ENCODE results near the gene NLGN3. TPM values are rescaled to one million over a fixed set of nuclear protein-coding genes. Genes with fewer than 3 reads are reported as not detected.

NLGN3 gene
- total RNA-seq, 4 donors from 2014 or later, result 10.4 to 19.2 (median 10.8) TPM

DNA sequence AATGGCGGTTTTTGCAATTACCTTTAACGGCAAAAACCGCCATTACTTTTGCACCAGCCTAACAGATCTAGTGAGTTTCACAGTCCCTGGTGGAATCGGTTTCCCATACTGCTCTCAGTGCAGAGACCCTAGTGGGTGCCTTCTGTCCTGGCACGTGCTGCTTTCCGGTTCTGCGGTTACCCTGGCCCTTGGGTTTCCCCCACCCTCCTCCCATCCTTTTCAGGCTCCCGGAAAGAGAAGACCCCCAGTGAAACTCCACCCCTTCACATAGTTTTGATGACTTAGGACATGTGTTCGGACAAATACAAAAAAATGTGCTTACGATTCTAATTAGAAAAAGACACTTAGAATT is 36.9 kb downstream of the NLGN3 start:
- peak in 1 of 2 donors; percentile 5 for DNase-seq (ENCODE audit: low spot score in 2 of 2)
- TF ChIP-seq, protein P1, sequence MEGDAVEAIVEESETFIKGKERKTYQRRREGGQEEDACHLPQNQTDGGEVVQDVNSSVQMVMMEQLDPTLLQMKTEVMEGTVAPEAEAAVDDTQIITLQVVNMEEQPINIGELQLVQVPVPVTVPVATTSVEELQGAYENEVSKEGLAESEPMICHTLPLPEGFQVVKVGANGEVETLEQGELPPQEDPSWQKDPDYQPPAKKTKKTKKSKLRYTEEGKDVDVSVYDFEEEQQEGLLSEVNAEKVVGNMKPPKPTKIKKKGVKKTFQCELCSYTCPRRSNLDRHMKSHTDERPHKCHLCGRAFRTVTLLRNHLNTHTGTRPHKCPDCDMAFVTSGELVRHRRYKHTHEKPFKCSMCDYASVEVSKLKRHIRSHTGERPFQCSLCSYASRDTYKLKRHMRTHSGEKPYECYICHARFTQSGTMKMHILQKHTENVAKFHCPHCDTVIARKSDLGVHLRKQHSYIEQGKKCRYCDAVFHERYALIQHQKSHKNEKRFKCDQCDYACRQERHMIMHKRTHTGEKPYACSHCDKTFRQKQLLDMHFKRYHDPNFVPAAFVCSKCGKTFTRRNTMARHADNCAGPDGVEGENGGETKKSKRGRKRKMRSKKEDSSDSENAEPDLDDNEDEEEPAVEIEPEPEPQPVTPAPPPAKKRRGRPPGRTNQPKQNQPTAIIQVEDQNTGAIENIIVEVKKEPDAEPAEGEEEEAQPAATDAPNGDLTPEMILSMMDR (IDR thresholded peaks at IDR 0.05), result no peak
- TF ChIP-seq EP300 (IDR thresholded peaks at IDR 0.05), result no peak
- TF ChIP-seq POLR2A (IDR thresholded peaks at IDR 0.05), result no peak
- Histone ChIP-seq H3K9me3 (no peaks in the 10 kb centered on the region), H3K4me3 (peak overlapping the region; percentile 39 to 57 (median 50)), H3K4me1 (peaks cover 0 to 15% (median 0%) of the 10 kb centered on the region in 4 donors), H3K27me3 (no peaks in the 10 kb centered on the region), H3K36me3 (no peaks in the 10 kb centered on the region), H3K27ac (peak overlapping the region; percentile 55 to 94 (median 90))
- 6 to 49% methylated on average over 10 of the region's 10 CpGs for WGBS, 2 donors

GRCh38 chrX:71181910-71182799 is 37.5 kb downstream of the NLGN3 start:
- peak; percentile 54 to 71 for DNase-seq (ENCODE audit: low spot score in 2 of 2)
- H3K27ac ChIP-seq, result peak overlapping the region; percentile 55 to 94 (median 90)
- no peaks in the 10 kb centered on the region for H3K9me3 ChIP-seq
- H3K4me1 ChIP-seq, result peaks cover 0 to 15% (median 0%) of the 10 kb centered on the region in 4 donors
- WGBS, 2 donors, result 1 to 42% methylated on average over 35 to 42 of the region's 42 CpGs
- no peaks in the 10 kb centered on the region for H3K27me3 ChIP-seq
- H3K4me3 ChIP-seq, result peak overlapping the region; percentile 39 to 57 (median 50)
- H3K36me3 ChIP-seq, result no peaks in the 10 kb centered on the region
- TF ChIP-seq EP300 (IDR thresholded peaks at IDR 0.05) (peak in 1 of 2 donors; percentile 91), POLR2A (IDR thresholded peaks at IDR 0.05) (peak; percentile 25 to 77)
- TF ChIP-seq, protein P1 (IDR thresholded peaks at IDR 0.05), result peak in 1 of 5 experiments; percentile 20

DNA sequence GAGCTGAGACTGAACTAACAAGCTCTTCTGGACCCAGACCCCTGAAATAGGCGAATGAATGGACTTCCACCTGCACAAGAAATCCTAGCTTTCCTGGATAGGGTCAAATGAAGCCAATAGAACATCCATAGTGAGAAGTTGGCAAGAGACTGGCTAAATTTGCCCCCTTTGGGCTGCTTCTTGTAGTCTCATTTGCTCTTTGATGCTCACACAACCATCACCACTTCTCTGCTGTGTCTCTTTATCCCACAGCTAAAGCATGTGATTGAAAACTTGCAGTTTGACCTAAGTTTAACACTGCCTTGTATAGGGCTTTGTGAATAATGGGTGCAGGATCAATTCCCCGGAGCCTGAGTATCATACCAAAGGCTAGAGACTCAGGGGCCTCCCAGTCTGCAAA is 38.2 kb downstream of the NLGN3 start:
- 26% methylated on average over 2 of the region's 2 CpGs for WGBS, 2 donors
- H3K27ac ChIP-seq, result peak overlapping the region; percentile 55 to 94 (median 90)

DNA sequence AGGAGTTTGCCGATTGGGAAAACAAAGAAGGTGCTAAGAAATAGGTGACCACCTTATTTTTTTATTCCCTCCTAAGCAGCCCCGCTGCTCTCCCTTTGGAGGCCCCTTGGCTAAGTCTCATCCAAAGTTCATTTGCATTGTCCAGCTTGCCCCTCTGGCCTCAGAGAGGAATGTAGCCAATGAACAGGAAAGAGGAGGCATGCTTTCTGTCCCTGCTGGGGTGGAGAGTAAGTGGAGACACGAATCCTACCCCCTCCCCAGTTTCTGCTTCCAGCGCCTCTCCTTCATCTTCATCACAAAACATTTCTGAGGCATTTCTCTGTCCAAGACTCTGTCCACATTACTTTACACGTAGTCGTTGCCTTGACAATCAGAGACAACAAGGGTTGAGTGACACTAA is 38.7 kb downstream of the NLGN3 start:
- H3K27ac ChIP-seq, result peak overlapping the region in 1 of 4 donors; percentile 94
- H3K4me1 ChIP-seq, result peaks cover 0 to 15% (median 0%) of the 10 kb centered on the region in 4 donors
- H3K27me3 ChIP-seq, result no peaks in the 10 kb centered on the region
- 26 to 49% methylated on average over 6 of the region's 6 CpGs for WGBS, 2 donors
- no peaks in the 10 kb centered on the region for H3K36me3 ChIP-seq
- H3K4me3 ChIP-seq, result no peak overlapping the region
- no peaks in the 10 kb centered on the region for H3K9me3 ChIP-seq
- TF ChIP-seq EP300 (IDR thresholded peaks at IDR 0.05), result no peak
- no peak for TF ChIP-seq POLR2A (IDR thresholded peaks at IDR 0.05)
- TF ChIP-seq, protein P1 (IDR thresholded peaks at IDR 0.05), result no peak
- no peak for DNase-seq (ENCODE audit: low spot score in 2 of 2)

More for the DNA sequence above, 38.2 kb downstream of the NLGN3 start:
- no peaks in the 10 kb centered on the region for H3K9me3 ChIP-seq
- no peak for DNase-seq (ENCODE audit: low spot score in 2 of 2)
- TF ChIP-seq, protein P1 (IDR thresholded peaks at IDR 0.05), result no peak
- TF ChIP-seq EP300 (IDR thresholded peaks at IDR 0.05), result no peak
- TF ChIP-seq POLR2A (IDR thresholded peaks at IDR 0.05), result no peak
- H3K27me3 ChIP-seq, result no peaks in the 10 kb centered on the region
- H3K36me3 ChIP-seq, result no peaks in the 10 kb centered on the region
- peak overlapping the region in 1 of 4 donors; percentile 57 for H3K4me3 ChIP-seq
- peaks cover 0 to 15% (median 0%) of the 10 kb centered on the region in 4 donors for H3K4me1 ChIP-seq

- no peak for DNase-seq (ENCODE audit: low spot score in 2 of 2)
- TF ChIP-seq POLR2A (IDR thresholded peaks at IDR 0.05), result no peak
- TF ChIP-seq, protein P1 (IDR thresholded peaks at IDR 0.05), result no peak
- no peak for TF ChIP-seq EP300 (IDR thresholded peaks at IDR 0.05)
- Histone ChIP-seq H3K4me1 (peaks cover 0 to 15% (median 0%) of the 10 kb centered on the region in 4 donors), H3K27me3 (no peaks in the 10 kb centered on the region), H3K4me3 (no peak overlapping the region), H3K36me3 (no peaks in the 10 kb centered on the region), H3K27ac (no peak overlapping the region), H3K9me3 (no peaks in the 10 kb centered on the region)
- WGBS, 2 donors, result 44 to 53% methylated on average over 5 of the region's 5 CpGs
These were observed 39.5 kb downstream of the NLGN3 start for GRCh38 chrX:71184092-71184491.

All from tibial nerve (tissue), 4 donors.